GM23338 (cell line): Measurements from ENCODE around the gene ZFR. TPM values are rescaled to one million over a fixed set of nuclear protein-coding genes. Genes with fewer than 3 reads are reported as not detected.

ENCODE experiments used
- ATAC-seq: fragments of 200-7000 bp; cut with Tn5 transposase; 3 replicates; pipeline ENCODE4 v1.9.1; 2020
- DNase-seq: peaks from one replicate; pipeline ENCODE4 v3.0.0-alpha.2; 2015; ENCODE audit warnings: low spot score
- H2AFZ ChIP-seq: fragments of 200-600 bp; sonication (generic); 2 replicates; pipeline ENCODE4 v1.8.0; 2016; ENCODE audit warnings: antibody characterized with exemption, mild to moderate bottlenecking, moderate library complexity
- H3F3A ChIP-seq: fragments of 200-600 bp; sonication (generic); replicated peaks from 2 replicates; pipeline ENCODE4 v1.8.0; 2017; ENCODE audit warnings: antibody characterized with exemption, mixed run types, low read depth
- H3K27ac ChIP-seq: fragments of 200-600 bp; sonication (generic); 2 replicates; pipeline ENCODE4 v1.6.1; 2016; ENCODE audit warnings: low read depth
- H3K27me3 ChIP-seq: fragments of 200-600 bp; sonication (generic); 2 replicates; pipeline ENCODE4 v1.8.0; 2016; ENCODE audit warnings: mild to moderate bottlenecking, mixed run types, moderate library complexity; ENCODE audit not compliant: insufficient read depth
- H3K36me3 ChIP-seq: fragments of 200-600 bp; sonication (generic); 2 replicates; pipeline ENCODE4 v1.8.0; 2016; ENCODE audit warnings: mild to moderate bottlenecking; ENCODE audit not compliant: insufficient read depth
- H3K4me1 ChIP-seq: fragments of 200-600 bp; sonication (generic); 2 replicates; pipeline ENCODE4 v1.8.0; 2016; ENCODE audit warnings: mild to moderate bottlenecking, moderate library complexity; ENCODE audit not compliant: insufficient read depth
- H3K4me2 ChIP-seq: fragments of 200-600 bp; sonication (generic); 2 replicates; pipeline ENCODE4 v1.7.1; 2017; ENCODE audit warnings: mixed run types
- H3K4me3 ChIP-seq: fragments of 200-600 bp; sonication (generic); 2 replicates; pipeline ENCODE4 v1.6.1; 2016; ENCODE audit warnings: mixed run types
- H3K79me2 ChIP-seq: fragments of 200-600 bp; sonication (generic); replicated peaks from 2 replicates; pipeline ENCODE4 v1.8.0; 2017; ENCODE audit warnings: mild to moderate bottlenecking; ENCODE audit not compliant: insufficient read depth
- H3K9me2 ChIP-seq: fragments of 200-600 bp; sonication (generic); 2 replicates; pipeline ENCODE4 v1.8.0; 2017; ENCODE audit not compliant: insufficient read depth
- H4K20me1 ChIP-seq: fragments of 200-600 bp; sonication (generic); replicated peaks from 2 replicates; pipeline ENCODE4 v1.8.0; 2017; ENCODE audit warnings: mild to moderate bottlenecking; ENCODE audit not compliant: insufficient read depth
- H3K27ac Mint-ChIP-seq: 2 replicates; pipeline ENCODE4 v1.8.0; 2020; ENCODE audit warnings: inconsistent platforms, mild to moderate bottlenecking, moderate library complexity, mixed read lengths
- H3K27me3 Mint-ChIP-seq: 3 replicates; pipeline ENCODE4 v1.8.0; 2022; ENCODE audit warnings: low read depth, mild to moderate bottlenecking, moderate library complexity, mixed read lengths, inconsistent platforms; ENCODE audit not compliant: insufficient read depth, poor library complexity
- H3K36me3 Mint-ChIP-seq: 3 replicates; pipeline ENCODE4 v1.8.0; 2021; ENCODE audit warnings: low read depth, mild to moderate bottlenecking, inconsistent platforms, moderate library complexity, mixed read lengths
- H3K4me1 Mint-ChIP-seq: 3 replicates; pipeline ENCODE4 v1.8.0; 2020; ENCODE audit warnings: mild to moderate bottlenecking, inconsistent platforms, mixed read lengths
- H3K4me3 Mint-ChIP-seq: 3 replicates; pipeline ENCODE4 v1.8.0; 2021; ENCODE audit warnings: moderate library complexity, mild to moderate bottlenecking, inconsistent platforms, mixed read lengths
- H3K9me3 Mint-ChIP-seq: 3 replicates; pipeline ENCODE4 v1.8.0; 2020; ENCODE audit warnings: moderate library complexity, mild to moderate bottlenecking, inconsistent platforms, mixed read lengths
- EZH2 ChIP-seq: fragments of 200-600 bp; sonication (generic); IDR thresholded peaks from one replicate; pipeline ENCODE4 v1.8.0; 2017; ENCODE audit warnings: antibody characterized with exemption, mild to moderate bottlenecking, low read depth; ENCODE audit not compliant: unreplicated experiment
- JUNB ChIP-seq: IDR thresholded peaks from one replicate; pipeline ENCODE4 v1.6.1; 2016; ENCODE audit warnings: antibody characterized with exemption; ENCODE audit not compliant: unreplicated experiment
- polyA plus RNA-seq: library from polyadenylated mRNA; unstranded; fragments of >200 nt; fragmentation: Nextera tagmentation; extraction: Ambion mirVana; gene quantifications from 2 replicates; pipeline ENCODE4 v1.2.1, GENCODE V29; 2016
- total RNA-seq: library from RNA; depleted of rRNA; stranded (reverse); fragments of >200 nt; shearing (Covaris generic); gene quantifications from 2 replicates; pipeline ENCODE4 v1.2.3, GENCODE V29; 2014
- TF ChIP-seq, protein P1 (sequence below), 2 experiments: fragments of 200-600 bp in 1 of 2; sonication (generic) in 1 of 2; conservative IDR thresholded peaks; 2 replicates each; pipeline versions ENCODE4 v1.5.1 to v1.6.1; 2016 to 2017; ENCODE audit warnings: antibody characterized with exemption in 2 of 2, low read depth in 2 of 2, mild to moderate bottlenecking in 2 of 2, moderate library complexity in 1 of 2
- TF ChIP-seq, protein P2 (sequence below): IDR thresholded peaks from one replicate; pipeline ENCODE4 v1.6.1; 2018; ENCODE audit warnings: antibody characterized with exemption; ENCODE audit not compliant: unreplicated experiment
- TF ChIP-seq, protein P3 (sequence below): IDR thresholded peaks from 2 replicates; pipeline ENCODE4 v1.6.1; 2016; ENCODE audit warnings: antibody characterized with exemption

Gene ZFR
- total and polyA plus RNA-seq, 2 experiments from 2014 or later = 92.4 to 103 TPM

DNA sequence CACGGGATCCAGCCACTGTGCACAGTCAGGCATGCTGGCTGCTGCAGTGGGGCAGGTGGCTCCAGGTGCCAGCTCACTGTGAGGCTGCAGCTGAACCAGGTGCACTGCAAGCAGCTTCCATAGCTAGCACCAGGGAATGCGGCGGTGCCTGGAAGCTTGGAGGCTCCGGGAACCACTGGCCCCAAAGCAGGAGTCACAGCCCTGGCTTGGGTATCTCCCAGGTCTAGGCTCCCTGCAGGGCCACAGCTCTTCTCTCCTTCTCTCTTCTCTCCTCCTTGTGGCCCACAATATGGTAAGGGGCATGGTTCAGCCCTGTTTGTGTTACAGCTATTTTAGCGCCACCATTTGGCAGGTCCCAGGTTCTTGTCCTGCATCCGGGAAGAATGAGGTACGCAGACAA lies 125.1 kb downstream of the ZFR start:
- Histone ChIP-seq H3K27ac (no peak overlapping the region), H3K79me2 (no peaks in the 10 kb centered on the region), H2AFZ (peak overlapping the region; percentile 83), H3K4me2 (no peak overlapping the region), H4K20me1 (no peaks in the 10 kb centered on the region), H3K9me2 (no peaks in the 10 kb centered on the region), H3K27me3 (no peaks in the 10 kb centered on the region), H3K4me3 (no peak overlapping the region), H3K4me1 (no peaks in the 10 kb centered on the region), H3F3A (no peaks in the 10 kb centered on the region), H3K36me3 (no peaks in the 10 kb centered on the region)
- Mint-ChIP-seq H3K36me3 (no peaks in the 10 kb centered on the region; the same call in 2 of the 3 replicates), H3K9me3 (peaks cover 5% of the 10 kb centered on the region; the same call in 2 of the 3 replicates), H3K27me3 (peaks cover 10% of the 10 kb centered on the region), H3K4me1 (peaks cover 2% of the 10 kb centered on the region; the same call in 1 of the 3 replicates), H3K27ac (peak overlapping the region; percentile 40; the same call in 1 of the 2 replicates), H3K4me3 (no peak overlapping the region)
- peak; percentile 85 for ATAC-seq
- peak; percentile 75 for DNase-seq
- TF ChIP-seq, protein P1, sequence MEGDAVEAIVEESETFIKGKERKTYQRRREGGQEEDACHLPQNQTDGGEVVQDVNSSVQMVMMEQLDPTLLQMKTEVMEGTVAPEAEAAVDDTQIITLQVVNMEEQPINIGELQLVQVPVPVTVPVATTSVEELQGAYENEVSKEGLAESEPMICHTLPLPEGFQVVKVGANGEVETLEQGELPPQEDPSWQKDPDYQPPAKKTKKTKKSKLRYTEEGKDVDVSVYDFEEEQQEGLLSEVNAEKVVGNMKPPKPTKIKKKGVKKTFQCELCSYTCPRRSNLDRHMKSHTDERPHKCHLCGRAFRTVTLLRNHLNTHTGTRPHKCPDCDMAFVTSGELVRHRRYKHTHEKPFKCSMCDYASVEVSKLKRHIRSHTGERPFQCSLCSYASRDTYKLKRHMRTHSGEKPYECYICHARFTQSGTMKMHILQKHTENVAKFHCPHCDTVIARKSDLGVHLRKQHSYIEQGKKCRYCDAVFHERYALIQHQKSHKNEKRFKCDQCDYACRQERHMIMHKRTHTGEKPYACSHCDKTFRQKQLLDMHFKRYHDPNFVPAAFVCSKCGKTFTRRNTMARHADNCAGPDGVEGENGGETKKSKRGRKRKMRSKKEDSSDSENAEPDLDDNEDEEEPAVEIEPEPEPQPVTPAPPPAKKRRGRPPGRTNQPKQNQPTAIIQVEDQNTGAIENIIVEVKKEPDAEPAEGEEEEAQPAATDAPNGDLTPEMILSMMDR (conservative IDR thresholded peaks at IDR 0.05; ENCODE audit: low read depth in 2 of 2) = peak; percentile 53 to 87
- no peak for TF ChIP-seq EZH2

- H3K36me3 Mint-ChIP-seq = no peaks in the 10 kb centered on the region; the same call in 2 of the 3 replicates
- no peaks in the 10 kb centered on the region for H3K4me1 ChIP-seq
- DNase-seq = no peak
- H3K27ac Mint-ChIP-seq = no peak overlapping the region
- H3K36me3 ChIP-seq = no peaks in the 10 kb centered on the region
- no peaks in the 10 kb centered on the region; the same call in 1 of the 2 replicates for H3F3A ChIP-seq
- H3K79me2 ChIP-seq = peaks cover 7% of the 10 kb centered on the region
- peaks cover 13% of the 10 kb centered on the region for H3K27me3 Mint-ChIP-seq
- H3K4me2 ChIP-seq = no peak overlapping the region
- no peak for ATAC-seq
- H2AFZ ChIP-seq = no peak overlapping the region
- H4K20me1 ChIP-seq = no peaks in the 10 kb centered on the region
- peaks cover 5% of the 10 kb centered on the region; the same call in 2 of the 3 replicates for H3K9me3 Mint-ChIP-seq
- H3K4me1 Mint-ChIP-seq = peaks cover 2% of the 10 kb centered on the region; the same call in 1 of the 3 replicates
- H3K4me3 Mint-ChIP-seq = no peak overlapping the region
- no peak overlapping the region for H3K27ac ChIP-seq
- H3K4me3 ChIP-seq = no peak overlapping the region
- no peaks in the 10 kb centered on the region for H3K27me3 ChIP-seq
- H3K9me2 ChIP-seq = no peaks in the 10 kb centered on the region
- TF ChIP-seq, protein P2, sequence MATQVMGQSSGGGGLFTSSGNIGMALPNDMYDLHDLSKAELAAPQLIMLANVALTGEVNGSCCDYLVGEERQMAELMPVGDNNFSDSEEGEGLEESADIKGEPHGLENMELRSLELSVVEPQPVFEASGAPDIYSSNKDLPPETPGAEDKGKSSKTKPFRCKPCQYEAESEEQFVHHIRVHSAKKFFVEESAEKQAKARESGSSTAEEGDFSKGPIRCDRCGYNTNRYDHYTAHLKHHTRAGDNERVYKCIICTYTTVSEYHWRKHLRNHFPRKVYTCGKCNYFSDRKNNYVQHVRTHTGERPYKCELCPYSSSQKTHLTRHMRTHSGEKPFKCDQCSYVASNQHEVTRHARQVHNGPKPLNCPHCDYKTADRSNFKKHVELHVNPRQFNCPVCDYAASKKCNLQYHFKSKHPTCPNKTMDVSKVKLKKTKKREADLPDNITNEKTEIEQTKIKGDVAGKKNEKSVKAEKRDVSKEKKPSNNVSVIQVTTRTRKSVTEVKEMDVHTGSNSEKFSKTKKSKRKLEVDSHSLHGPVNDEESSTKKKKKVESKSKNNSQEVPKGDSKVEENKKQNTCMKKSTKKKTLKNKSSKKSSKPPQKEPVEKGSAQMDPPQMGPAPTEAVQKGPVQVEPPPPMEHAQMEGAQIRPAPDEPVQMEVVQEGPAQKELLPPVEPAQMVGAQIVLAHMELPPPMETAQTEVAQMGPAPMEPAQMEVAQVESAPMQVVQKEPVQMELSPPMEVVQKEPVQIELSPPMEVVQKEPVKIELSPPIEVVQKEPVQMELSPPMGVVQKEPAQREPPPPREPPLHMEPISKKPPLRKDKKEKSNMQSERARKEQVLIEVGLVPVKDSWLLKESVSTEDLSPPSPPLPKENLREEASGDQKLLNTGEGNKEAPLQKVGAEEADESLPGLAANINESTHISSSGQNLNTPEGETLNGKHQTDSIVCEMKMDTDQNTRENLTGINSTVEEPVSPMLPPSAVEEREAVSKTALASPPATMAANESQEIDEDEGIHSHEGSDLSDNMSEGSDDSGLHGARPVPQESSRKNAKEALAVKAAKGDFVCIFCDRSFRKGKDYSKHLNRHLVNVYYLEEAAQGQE = no peak
- TF ChIP-seq JUNB = no peak
- TF ChIP-seq, protein P3, sequence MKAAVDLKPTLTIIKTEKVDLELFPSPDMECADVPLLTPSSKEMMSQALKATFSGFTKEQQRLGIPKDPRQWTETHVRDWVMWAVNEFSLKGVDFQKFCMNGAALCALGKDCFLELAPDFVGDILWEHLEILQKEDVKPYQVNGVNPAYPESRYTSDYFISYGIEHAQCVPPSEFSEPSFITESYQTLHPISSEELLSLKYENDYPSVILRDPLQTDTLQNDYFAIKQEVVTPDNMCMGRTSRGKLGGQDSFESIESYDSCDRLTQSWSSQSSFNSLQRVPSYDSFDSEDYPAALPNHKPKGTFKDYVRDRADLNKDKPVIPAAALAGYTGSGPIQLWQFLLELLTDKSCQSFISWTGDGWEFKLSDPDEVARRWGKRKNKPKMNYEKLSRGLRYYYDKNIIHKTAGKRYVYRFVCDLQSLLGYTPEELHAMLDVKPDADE = no peak
- TF ChIP-seq, protein P1 (conservative IDR thresholded peaks at IDR 0.05; ENCODE audit: low read depth in 2 of 2) = no peak
Measured at GRCh38 chr5:32317041-32317440, 127.5 kb downstream of the ZFR start.
